Dermis microvascular lymphatic vessel endothelial cell (primary cell): Measurements from ENCODE around the gene MAP2. TPM values are rescaled to one million over a fixed set of nuclear protein-coding genes. Genes with fewer than 3 reads are reported as not detected.
A peak's percentile ranks its signal among the peaks of the same experiment; 100 is the strongest.

Experiments
- DNase-seq, 2 donors: peaks; one replicate each; pipeline versions ENCODE4 v3.0.0 to v3.0.0-alpha.2; 2010; ENCODE audit warnings: low read depth in 2 of 2
- total RNA-seq: library from RNA; depleted of rRNA; stranded (reverse); fragments of >200 nt; gene quantifications from 2 replicates; pipeline ENCODE4 v1.2.1, GENCODE V29; 2014

MAP2 gene
- total RNA-seq, 1 donor from 2014 or later: 11.2 TPM

DNA sequence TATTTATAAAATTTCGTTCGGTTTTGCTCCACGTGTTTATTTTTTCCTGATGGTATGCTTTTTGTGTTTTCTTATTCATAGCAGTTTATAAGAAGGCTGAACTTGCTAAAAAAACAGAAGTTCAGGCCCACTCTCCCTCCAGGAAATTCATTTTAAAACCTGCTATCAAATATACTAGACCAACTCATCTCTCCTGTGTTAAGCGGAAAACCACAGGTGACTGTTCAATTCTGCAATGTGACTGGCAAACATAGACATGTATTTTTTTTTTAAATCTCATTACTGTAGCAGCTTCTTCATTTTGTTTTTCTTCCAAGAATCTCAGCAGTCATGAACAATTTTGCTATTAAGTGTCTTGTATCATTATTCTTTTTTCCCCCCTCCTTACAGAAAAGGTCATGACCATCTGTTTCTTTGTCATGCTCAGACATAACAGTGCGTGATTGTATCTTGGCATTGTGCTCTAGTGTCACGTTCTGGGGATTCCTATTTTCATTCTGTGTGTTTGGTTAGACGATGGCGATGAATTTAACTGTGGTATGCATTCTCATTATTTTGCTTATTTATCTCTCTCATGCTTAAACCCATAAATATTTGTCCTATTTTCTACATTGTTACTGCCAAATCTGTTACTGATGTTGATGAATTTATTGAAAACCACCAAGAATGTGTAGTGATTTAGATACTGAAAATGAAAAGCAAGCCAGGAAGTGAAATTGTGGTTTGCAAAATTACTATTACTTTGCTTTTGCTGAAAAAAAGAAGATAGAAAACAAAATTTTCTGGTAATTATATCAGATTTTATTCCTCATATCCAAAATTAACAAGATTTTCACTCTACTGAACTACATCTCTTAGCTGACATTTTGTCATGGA is 273.2 kb downstream of the MAP2 start:
- no peak for DNase-seq

DNA sequence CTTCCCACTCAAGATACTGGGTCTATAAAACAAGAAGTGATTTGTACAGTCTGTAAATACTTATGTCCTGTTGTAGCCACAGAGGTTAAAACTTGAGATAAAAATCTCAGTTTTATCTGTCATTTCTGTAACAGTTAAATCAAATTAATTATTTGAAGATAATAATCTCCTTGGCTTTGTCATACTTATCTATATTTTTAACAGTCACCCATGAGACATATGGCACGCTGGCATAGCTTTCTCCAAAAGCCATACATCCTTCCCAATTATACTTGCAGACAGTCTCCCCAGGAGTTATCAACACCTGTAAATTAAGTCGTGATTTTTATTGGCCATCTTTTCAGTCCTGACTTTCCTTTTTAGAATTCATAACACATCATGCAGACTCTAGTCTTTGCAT is 278.9 kb downstream of the MAP2 start:
- DNase-seq: no peak

DNA sequence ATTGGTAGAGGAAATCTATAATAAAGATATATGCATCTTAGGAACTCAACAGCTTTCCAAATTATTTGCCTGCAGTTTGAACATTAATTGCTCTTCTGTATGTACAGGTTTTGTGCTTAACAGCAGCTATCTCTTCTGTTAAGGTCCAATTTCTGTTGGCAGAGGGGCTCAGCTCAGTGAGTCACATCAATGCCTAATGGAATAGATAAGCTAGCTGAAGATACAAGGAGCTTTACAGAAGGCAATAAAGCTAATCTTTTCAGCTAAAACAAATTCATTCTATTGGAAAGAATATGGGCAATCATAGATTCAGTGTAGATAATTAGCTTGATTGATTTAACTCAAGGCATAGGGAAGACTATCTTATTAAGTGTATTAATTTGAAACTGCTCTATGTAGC is 289.4 kb downstream of the MAP2 start:
- DNase-seq: no peak

DNA sequence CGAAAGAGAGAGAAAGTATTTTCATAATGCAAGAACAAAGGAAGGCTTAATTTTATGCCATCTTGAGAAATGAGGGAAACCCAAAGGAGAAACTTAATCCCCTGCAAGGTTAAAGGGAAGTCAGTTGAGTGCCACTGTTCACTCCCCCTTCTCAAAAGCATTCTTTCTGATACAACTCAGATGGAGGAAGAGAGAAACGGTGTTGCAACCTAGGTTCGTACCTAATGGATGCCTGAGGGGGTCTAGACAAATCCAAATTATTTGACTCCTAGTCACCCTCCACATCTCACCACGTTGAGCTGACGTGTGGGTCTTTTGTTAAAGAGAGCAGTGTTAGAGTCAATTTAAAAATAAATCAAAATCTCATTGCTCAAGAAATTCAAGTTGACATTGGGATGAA is 295.2 kb downstream of the MAP2 start:
- no peak for DNase-seq

DNA sequence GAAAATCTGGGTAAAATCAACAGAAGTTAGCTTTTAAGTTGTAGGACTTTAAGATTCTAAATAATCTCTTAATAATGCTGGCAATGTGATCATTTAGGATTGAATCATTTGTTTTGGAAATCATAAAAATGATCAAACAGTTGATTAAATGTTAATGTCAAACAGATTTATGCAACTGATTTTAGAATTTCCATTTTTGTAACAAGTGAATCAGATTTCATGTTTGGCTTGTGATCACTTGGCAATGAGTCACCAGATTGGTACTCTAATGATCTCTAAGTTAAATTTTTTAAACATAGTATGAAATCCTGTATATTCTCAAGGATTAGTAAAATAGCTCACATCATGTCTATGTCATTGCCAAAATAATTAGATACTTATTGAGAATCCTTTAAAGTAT is 297.6 kb downstream of the MAP2 start:
- no peak for DNase-seq

DNA sequence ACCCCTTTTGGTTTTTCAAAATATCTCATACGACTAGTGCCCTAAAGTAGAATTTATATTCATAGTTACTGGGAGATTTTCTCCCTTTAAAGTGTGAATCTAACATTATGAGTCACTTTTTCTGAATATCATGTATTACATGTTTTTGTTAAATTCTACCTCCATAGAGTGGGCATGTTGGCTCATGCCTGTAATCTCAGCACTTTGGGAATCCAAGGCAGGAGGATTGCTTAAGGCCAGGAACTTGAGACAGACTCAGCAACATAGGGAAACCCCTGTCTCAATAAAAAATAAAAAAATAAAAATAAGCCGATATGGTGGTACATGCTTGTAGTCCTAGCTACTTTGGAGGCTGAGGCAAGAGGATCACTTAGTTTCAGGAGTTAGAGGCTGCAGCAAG is 302.5 kb downstream of the MAP2 start:
- no peak for DNase-seq

DNA sequence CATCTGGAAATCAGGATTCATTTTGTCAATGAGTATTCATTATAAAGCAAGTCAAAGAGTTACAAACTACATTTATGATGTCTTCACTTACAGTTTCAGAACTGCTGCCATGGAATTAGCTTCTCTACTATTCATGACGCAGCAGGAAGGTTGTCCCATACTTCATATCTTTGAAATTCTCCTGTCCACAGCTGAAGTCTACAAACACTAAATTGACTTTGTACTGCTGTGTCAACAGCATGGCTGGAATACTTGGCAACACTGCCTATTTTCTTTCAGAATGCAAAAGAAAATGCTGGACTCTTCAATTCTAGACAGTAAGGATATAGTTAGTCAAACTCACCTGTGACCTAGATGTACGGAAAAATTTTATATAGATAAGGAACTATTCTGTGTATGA is 303.2 kb downstream of the MAP2 start:
- no peak for DNase-seq

DNA sequence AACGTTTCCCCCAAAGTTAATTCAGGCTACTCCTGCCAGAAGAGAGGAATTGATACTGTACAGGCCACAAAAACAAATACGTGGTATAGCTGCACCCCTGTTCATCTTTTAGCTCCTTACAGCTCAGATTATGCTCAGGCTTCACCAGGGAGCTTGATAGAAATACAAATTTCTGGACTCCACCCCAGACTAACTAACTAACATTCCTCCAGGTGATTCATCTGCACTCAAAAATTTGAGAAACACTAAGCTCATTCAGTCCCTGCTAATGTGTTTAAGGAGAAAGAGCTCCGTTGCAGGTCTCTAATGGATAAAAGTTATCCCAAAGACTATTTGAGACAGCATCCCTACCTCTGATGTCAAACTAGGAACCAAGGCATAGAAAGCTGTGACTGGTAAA is 311.0 kb downstream of the MAP2 start:
- DNase-seq: no peak

DNA sequence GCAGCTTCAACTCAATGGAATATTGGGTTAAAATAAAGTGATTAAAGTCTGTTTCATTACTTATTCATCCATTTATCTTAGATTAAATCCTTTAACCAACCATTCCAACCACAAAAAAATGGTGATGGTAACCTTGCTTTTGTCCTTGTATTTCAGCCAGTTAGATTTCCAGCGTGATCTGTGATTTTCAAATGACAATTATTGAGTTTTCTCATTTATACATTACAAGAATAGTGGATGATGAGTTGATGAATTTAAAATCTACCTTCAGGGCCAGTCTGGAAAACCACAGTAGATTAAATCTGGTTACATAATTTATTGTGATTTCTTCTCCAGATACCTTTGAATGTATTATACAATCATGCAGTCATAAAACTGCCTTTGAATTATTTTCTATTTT is 318.1 kb downstream of the MAP2 start:
- no peak for DNase-seq

DNA sequence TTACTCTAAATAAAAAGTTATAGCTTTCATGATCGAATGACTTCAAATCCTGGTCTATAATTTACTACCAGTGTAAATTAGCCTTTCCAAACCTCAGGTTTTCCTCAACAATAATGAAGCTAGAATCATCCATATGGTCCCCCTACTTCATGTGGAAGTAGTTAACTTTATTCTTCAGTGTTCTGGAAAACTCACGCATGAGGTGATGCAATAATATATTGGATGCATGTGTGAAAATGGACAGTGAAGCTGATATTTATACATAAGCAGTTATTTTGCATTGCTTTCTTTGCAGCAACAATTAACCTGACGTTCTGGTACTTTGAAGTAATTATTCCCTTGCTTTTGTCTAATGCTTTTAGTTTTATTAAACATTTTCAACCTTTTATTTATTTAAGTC is 329.2 kb downstream of the MAP2 start:
- DNase-seq: no peak

DNA sequence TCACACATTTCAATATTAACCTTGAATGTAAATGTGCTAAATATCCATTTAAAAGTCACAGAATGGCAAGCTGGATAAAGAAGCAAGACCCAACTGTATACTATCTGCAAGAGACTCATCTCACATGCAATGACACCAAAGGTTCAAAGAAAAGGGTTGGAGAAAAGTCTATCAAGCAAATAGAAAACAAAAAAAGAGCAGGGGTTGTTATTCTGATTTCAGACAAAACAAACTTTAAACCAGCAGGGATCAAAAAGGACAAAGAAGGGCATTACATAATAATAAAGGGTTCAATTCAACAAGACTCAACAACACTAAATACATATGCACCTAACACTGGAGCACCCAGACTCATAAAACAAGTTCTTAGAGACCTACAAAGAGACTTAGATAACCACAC is 333.3 kb downstream of the MAP2 start:
- no peak for DNase-seq

DNA sequence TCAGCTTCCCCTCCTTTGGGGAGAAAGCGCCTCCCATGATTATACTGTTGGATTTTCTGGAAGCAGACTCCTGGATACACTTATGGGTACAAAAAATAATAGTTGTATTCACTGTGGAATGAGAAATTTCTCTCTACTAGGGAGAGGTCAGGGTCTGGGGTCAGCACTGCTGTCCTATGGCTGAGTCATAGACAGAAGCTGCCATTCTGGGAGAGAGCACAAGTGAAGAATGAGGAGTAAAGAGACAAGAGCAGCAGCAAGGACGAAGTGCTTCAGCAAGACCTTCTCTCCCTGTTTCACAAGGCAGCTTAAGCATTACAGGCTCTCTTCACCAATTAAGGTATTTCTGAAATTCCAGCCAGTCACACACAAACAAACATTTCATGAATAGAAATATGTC is 337.7 kb downstream of the MAP2 start:
- DNase-seq: no peak

DNA sequence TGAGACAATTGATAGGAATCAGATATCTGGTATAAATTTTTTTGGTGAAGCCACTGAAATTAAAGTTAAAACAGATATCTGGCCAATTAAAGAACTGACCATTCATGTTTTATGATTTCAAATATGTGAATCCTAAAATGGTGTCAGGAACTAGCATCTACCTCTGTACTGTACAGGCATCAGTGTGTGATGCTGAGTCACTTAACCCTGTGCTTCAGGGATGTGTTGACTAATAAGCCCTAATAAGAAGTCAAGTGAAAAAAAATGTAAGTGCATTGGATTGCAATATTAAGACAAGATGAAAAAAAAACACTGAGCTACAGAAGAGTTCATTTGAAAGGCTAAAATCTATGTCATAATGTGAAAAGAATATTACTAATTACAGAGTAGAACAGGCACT is 338.7 kb downstream of the MAP2 start:
- no peak for DNase-seq

DNA sequence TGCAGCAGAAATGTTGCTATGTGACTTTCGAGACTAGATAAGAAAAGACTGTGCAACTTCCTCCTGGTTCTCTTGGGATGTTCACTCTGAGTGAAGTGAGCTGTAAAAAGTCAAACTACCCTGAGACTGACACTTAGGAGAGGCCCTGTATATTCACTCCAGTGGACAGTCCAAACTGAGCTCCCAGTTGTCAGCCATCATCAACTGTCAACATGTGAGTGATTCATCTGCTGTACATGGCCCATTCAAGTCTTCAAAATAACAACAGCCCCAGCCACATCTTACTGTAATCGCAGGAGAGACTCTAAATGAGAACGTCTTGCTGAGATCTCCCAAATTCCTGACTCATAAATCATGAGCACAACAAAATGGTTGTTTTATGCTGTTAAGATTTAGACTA is 339.3 kb downstream of the MAP2 start:
- DNase-seq: no peak

DNA sequence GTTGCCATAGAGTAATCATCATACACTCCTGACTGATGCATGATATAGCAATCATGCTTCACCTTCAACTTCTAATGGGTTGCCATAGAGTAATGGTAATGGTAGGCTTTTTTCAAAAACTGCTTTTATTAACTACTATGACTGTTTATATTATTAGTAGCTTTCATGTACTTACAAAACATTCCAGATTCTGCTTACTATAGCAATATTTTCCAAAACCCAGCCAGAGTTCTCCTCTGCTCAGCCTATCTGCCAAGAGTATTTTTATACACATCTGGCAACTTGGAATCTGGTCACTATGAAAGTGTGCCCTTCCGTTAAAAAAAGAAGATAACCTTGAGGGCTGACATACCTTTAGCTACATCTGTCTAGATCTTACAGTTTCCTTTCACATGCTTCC is 342.8 kb downstream of the MAP2 start:
- DNase-seq: no peak

DNA sequence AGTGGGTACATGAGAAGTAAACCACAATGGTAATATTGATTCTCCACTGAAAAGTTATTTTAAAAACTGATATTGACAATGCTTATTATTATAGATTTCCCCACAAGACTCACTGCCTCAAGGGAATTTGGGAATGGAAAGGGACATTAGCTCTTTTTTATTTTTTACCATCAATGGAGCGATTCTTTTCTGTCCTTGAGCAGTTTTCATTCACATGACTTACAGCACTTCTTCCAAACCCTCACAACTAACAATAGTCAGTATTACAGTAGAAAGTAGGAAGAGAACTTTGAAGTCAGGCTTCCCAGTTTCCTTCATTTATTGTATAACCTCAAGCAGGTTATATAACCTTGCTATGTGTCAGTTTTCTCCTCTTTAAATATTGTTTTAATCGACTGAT is 343.5 kb downstream of the MAP2 start:
- no peak for DNase-seq

DNA sequence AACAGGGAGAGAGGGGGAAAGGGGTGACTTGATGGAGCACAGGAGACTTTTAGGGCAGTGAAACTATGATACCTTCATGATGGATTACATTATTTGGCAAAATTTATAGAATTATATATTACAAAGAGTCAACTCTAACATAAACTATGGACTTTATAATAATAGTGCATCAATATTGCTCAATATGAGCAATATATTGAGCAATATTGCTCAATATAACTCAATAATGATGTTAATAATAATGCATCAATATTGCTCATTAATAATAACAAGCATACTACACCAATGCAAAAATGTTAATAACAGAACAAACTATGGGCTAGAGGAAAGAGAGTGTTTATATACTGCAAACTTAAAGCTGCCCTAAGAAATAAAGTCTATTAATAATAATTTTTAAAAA is 344.7 kb downstream of the MAP2 start:
- DNase-seq: no peak

DNA sequence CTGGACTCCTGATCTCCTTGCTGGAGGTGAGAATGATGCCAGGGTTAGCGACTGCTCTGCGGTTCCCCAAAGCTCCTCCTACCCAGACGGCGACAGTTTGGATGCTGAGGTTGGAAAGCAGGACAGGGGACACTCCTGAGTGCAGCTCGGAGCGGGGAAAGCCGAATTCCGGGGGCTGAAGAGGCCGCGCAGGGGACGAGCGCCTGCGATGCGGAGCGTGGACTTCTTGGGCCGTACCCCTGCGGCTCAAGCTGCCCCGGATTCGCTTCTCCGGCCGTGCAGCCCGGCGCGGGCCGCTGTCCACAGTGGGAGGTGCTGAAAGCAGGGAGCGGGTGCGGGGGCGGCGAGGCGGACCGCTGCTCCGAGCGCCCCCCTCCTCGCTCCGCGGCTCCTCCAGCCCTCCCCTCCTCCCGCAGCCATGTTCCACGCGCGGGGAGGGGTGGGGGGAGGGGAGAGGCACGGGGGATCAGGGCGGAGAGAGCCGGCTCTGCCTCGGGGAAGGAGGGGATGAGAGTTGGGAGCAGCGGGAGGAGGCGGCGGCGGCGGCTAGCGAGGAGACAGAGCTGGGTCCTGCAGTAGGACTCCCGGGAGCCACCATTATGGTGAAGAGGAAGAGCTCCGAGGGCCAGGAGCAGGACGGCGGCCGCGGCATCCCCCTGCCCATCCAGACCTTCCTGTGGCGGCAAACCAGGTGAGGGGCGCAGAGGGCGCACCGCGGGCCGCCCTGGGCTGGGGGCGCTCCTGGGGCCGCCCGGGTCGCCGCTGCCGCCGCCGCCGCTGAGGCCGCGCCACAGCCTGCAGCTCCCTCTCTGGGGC is 347.8 kb downstream of the MAP2 start, which contains the start of gene UNC80:
Gene UNC80 (plus strand): TSS at position 359 of the 816 bp plus-strand sequence. CDS start 241 bp downstream, at position 600.
- peak; percentile 9 to 65 for DNase-seq

DNA sequence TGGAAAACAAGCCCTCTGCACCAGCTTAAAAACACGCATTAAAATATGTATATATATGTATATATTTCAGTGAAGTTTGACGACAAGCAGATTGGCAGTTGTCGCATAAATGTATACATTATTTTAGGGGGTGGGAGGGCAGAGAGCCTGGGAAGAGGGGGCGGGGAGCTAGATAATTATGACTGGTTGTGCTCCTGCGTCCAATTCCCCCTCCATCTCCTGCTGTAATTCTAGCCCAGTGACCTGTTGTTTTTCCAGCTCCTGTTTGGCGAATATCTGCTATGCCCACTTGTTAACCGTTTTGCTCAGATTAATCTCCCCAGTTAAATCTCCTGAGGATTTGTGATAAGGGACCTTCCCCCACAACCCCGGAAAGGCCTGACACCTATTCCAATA is 348.4 kb downstream of the MAP2 start:
- DNase-seq: no peak

DNA sequence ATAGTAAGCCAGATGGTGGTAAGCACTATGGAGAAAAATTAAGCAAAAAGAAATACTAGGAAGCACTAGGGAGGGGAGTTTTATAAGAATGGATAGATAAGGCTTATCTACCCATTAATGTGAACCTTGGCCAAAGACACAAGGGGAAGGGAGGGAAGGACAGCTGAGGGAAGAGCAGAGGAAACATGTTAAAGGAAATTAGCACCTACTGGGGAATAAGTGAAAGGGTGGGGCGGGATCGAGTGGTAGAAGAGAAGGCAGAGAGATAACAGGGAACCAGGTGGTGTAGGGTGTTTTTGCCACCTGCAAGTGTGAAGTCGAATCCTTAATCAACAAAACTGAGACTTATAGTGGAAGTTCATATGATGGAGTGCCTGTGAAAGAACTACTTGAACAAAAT is 349.5 kb downstream of the MAP2 start:
- DNase-seq: no peak
